Activated CD8-positive, alpha-beta memory T cell treated with anti-CD3 and anti-CD28 coated beads for 4 hours (primary cell): Measurements from ENCODE around the gene RASA4B.
"Not testable (repeated sequence)": the region's sequence is repeated elsewhere in the genome, so short reads cannot be mapped to it uniquely, and the experiment has no call there.

Source experiments
- DNase-seq, 2 donors: peaks; one replicate each; pipeline ENCODE4 v3.0.0-alpha.2; 2020; ENCODE audit warnings: low read depth in 2 of 2

Gene RASA4B

DNA sequence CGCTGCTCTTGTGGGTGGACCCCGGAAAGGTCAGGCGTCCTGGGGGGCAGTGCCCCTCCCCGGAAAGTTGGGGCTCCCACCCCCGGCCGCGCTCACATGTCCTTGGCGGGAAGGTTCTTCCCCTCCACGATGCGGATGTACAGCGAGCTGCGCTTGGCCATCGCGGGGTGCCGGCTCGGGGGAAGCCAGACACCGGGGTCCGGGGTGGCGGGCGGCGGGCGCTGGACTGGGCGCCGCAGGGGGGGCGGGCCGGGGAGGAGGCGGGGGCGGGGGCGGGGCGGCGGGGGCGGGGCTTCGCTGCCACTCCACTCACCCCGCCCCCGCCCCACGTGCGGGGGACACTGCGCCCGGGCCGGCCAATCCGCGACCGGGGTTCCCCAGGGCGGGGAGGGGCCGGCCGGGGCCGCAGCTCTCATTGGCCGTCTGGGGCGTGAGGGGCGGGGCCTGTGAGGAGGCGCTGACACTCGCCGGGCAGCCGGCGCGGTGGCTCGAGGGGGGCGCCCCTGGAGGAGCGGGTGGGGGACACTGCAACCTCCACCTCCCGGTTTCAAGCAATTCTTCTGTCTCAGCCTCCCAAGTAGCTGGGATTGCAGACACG, at the start of gene RASA4B:
TSS of gene RASA4B (minus strand) at position 228 of the 598 bp plus-strand sequence. CDS start at position 161, 67 bp downstream.
- DNase-seq, result not testable (repeated sequence)

DNA sequence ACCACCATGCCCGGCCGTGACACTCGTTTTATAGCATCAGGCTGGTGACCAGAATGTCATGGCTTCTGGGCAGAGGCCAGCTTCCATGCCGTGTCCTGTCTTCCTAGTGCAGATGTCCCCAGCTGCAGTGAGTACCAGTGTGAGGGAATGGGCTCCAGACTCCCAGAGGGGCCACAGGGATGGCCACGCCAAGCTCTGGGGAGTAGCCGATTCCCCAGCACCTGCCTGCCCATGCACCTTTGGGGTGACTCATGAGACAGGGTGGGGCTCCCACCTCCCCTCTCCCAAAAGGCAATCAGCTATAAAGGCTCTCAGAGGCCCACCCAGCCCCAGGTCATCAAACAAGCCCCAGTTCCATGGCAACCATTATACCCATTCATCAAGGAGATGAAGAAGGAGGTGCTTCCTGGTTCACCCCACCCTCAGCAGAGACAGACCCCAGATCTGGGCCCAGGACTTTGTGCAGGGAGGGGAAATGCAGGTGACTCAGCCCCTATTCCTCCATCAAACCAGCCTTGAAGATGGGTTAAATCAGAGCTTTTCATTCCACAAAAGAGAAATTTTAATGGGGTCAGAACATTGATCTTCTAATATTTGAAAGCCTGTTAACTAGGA, 33.3 kb upstream of the RASA4B start, which contains the start of gene SPDYE2:
TSS of gene SPDYE2 (plus strand) at position 419 of the 615 bp plus-strand sequence. CDS start 2,030 bp downstream, outside the sequence.
- DNase-seq, result not testable (repeated sequence)

DNA sequence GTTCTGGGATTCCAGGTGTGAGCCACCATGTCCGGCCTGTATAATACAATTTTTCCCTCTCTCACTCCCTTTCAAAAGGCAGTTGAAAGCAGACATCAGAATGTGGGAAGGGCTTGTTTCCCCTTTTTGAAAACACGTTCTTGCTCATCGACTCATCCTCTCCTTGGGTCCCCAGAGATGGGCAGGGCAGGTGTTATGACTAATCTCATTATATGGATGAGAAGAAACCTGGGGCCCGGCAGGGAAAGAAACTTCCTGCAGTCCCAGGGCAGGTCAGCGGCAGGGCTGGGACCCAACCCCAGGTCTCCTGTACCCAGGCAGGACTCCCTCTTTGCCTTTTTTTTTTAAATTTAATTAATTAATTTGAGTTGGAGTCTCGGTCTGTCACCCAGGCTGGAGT, 28.8 kb upstream of the RASA4B start:
- not testable (repeated sequence) for DNase-seq

DNA sequence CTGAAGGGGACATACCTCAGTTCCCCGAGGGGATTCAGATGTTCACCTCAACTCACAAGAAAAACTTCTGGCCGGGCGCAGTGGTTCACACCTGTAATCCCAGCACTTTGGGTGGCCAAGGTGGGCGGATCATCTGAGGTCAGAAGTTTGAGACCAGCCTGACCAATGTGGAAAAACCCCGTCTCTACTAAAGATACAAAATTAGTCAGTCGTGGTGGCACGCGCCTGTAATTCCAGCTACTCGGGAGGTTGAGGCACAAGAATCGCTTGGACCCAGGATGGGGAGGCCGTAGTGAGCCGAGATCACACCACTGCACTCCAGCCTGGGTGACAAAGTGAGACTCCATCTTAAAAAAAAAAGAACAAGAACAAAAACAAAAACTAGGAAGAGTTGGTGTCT, 27.7 kb upstream of the RASA4B start:
- DNase-seq, result not testable (repeated sequence)

DNA sequence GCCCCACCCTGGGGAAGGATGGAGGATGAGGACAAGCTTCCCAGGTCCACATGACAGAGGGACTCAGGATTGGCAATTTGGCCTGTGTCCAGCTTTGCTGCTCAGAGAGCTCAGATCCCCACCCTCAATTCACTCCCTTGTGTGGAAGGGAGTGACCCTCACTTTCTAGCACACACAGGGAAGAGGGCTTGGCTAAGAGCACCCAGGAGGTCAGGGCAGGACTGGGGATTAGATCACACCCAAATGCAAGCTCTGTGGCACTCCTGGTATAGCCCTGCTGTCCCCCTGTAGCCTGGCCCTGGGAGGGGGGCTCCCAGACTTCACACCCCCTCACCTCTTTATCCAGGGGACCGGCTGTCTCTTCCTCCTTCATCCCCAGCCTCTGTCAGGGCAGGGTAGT, 26.8 kb upstream of the RASA4B start:
- not testable (repeated sequence) for DNase-seq

DNA sequence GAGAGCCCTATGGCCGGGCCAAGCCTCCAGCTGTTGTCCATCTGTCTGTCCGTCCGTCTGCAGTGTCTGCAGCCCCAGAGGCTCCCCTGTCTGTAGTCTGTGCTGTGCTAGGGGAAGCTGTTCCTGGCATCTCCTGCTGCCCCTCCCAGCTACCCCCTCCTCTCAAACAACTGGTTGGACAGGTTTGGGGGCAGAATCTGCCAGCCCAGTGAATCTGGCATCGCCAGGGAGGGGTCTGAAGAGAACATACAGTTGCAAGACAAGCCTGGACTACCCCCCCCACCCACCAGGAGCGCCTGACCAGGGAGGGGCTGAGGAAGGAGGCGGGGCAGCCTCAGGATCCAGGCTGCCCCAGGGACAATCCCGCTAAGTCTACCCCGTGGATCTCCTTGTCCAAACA, 26.0 kb upstream of the RASA4B start, which contains the start of gene UPK3BL2:
TSS of gene UPK3BL2 (minus strand) at position 101 of the 400 bp plus-strand sequence. CDS start at position 41, 60 bp downstream.
- DNase-seq, result not testable (repeated sequence)

DNA sequence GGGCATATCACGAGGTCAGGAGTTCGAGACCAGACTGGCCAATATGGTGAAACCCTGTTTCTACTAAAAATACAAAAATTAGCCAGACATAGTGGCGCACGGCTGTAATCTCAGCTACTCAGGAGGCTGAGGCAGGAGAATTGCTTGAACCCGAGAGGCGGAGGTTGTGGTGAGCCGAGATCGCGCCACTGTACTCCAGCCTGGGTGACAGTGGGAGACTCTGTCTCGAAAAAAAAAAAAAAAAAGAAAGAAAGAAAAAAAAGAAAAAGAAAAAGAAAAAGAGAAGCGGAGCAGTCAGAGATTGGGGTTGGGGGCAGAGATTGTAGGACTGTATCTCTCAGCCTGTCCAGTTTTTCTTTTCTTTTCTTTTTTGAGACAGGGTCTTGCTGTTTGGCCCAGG, 25.2 kb upstream of the RASA4B start:
- DNase-seq, result not testable (repeated sequence)

DNA sequence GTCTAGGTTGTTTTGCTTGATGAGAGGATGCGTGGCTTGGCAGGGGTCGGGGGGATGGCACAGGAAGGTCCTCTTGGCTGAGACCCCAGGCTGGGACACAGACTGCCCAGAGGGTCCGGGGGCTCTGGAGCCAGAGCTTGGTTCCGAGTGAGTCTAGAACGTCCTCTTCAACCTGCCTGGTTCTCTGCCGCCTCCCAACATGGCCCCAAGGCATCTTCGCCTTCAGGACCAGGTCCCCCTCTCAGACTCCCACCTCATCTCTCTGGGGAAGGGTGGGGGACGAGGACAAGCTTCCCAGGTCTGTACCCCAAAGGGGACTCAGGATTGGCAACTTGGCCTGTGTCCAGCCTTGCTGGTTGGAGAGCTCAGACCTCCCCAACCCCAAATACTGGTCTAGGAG, 24.5 kb upstream of the RASA4B start:
- DNase-seq, result not testable (repeated sequence)

DNA sequence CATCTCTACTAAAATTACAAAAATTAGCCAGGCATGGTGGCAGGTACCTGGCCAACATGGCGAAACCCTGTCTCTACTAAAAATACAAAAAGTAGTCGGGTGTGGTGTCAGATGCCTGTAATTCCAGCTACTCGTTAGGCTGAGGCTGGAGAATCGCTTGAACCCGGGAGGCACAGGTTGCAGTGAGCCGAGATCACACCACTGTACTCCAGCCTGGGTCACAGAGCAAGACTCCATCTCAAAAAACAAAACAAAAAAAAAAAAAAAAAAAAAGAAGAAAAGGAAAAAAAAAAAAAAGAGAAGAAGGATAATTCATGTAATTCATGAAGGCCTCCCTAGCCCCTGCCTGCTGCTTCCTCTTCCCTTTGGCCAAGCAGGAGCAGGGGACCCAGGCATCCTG, 23.0 kb upstream of the RASA4B start:
- not testable (repeated sequence) for DNase-seq

DNA sequence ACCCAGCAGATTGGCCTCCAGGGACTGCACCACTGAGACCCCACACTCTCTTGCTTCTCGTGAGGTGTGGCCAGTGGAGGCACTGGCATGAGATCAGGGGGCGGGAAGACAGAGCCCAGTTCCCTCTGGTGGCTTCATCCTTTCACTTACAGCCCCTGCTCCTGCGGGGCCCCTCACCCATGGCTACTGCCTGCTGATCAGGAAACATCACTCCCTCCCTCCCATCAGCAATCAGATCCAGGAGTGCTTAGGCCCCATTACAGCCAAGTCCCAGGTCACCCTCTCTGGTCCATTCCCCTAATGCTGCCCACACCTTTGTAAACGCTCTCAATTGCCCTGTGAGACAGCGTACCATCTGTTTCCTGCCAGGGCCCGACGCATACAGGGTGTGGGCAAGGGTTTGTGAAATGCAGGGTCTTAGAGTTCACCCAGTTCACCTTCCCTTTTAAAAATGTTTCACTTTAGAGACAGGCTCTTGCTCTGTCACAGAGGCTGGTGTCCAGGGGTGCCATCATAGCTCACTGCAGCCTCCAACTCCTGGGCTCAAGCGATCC, 17.6 kb upstream of the RASA4B start:
- DNase-seq, result not testable (repeated sequence)

DNA sequence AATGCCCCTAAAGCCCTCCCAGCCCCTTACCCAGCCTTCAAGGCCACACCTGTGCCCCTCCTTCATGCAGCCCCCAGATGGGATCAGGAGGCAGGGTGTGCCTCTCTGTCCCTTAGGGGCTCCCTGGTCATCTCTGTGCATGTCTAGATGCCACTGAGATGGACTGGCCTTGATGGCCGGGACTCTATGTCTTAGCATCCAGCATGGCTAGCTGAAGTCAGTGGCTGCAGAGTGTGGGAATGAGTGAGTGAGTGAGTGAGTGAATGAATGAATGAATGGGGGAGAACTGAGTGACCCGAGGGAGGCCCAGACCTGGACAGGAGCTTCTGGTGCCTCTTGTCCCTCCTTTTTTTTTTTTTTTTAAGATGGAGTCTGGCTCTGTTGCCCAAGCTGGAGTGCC, 14.6 kb upstream of the RASA4B start:
- DNase-seq, result not testable (repeated sequence)

DNA sequence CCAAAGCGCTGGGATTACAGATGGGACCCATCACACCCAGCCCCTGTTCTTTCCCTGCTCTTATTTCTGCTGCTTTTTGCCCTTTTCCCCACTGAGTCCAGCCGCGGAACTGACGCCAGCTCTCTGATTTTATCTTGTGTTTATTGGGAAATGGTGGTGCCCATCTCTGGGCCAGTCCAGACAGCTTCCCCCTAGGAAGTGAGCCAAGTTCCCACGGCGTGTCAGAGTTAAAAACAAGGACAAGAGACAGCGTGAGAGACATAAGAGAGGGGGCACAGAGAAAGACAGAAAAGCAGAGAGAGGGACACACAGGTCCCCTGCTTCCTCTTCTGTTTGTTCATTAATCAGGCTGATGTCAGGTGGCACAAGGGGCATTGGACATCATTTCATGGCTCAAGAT, 14.0 kb upstream of the RASA4B start:
- DNase-seq, result not testable (repeated sequence)

DNA sequence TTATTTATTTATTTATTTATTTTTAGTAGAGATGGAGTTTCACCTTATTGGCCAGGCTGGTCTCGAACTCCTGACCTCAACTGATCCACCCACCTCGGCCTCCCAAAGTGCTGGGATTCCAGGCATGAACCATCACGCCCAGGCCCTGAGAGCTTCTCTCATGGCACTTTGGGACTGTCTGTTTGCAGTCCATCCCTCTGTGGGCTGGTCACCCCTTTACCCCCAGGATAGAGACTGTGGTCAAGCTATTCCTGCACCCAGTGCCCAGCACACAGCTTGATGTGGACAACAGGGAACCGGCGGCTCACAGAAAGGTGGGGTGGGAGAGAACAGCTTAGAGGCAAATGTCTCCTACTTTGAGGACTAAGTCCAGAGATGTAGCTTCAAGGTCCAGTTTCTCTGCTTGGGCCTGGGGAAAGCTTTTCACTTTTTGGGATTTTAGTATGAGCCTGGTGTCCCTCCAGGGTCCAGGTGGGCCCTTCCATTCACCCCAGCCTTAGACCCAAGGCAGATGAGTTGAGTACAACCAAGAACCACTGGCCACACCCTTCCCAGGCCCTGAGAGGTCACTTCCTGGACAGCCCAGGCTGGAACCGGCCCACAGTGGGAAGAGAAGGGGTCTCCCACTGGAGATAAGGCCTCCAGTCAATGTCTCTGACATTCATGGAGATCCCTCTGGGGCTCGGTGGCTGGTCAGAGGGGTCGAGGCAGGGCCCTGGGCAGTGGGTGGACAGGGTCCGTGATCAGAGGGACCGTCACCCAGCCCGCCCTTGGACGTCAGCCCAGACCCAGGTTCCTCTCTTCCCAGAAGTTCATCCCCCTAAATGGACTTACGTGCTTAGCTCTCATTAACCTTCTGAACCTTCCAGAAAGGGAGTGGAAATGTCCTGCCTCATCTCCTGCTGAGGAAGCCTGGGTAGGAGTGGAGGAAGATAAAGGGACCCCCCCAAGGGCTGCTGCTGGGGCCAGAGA, 10.5 kb upstream of the RASA4B start:
- not testable (repeated sequence) for DNase-seq

DNA sequence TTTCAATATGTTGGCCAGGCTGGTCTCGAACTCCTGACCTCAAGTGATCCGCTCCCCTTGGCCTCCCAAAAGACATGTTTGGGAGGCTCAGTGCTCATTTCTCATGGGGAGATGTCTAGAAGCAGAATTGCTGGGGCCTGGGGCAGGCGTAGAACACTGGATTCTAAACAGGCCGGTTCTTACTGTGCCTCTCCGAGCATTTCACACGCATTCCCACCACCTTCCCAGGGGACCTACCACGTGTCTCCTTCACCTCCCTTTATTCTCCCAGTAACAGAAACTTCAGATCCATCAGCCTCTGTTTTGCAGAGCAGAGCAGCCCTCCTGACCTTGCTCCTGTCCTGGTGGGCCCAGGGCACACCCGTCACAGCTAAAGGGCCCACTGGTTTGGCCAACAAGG, 9.6 kb upstream of the RASA4B start:
- not testable (repeated sequence) for DNase-seq

DNA sequence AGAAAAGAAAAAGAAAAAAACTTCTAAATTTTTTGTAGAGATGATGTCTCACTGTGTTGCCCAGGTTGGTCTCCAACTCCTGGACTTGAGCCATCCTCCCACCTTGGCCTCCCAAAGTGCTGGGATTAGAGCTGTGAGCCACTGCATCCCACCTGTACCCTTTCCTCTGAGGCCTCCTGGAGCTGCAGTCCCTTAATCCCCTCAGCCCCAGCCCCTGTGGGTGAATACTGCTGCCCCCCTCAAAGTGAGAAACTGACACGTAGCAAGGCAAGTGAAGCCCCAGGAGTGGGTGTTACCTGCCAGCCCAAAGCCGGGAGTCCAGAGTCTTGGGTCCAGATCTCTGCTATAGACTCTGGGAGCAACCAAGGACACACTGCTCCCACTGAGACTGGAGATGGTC, 7.2 kb upstream of the RASA4B start:
- not testable (repeated sequence) for DNase-seq

DNA sequence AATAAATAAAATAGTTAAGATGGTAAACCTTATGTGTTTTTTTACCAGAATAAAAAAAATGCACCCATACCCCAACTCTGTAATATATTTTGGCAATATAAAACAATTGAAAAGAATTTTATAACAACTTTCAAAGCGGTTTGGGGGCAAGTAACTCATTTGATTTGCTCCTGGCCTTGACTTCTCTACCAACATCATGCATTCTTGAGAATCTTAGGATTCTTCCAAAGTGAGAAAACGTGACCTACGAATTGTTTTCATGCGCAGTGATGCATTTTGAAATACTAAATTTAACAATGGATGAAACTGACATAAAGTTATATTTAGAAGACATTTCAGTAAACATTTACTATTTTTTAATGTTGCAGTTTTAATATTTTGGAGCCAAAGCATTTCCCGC, 3.2 kb upstream of the RASA4B start:
- not testable (repeated sequence) for DNase-seq

DNA sequence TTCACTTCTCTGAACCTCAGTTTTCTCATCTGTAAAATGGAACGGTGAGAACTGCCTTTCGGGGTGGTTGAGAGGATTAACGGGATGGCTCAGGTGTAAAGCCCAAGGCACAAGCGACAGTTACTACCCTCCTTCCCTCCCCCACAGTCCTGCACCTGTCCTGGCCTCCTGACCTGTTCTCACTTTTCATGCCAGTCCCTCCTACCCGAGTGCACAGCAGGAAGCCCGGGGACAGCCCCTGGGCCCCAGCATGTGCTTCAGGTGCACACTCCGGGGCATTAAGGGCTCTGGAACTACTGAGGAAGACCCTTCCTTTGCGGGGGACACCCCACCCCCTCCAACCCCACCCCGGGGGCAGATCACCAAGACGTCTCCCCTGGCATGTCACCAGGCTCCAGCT, 626 bp downstream of the RASA4B start:
- DNase-seq, result not testable (repeated sequence)

DNA sequence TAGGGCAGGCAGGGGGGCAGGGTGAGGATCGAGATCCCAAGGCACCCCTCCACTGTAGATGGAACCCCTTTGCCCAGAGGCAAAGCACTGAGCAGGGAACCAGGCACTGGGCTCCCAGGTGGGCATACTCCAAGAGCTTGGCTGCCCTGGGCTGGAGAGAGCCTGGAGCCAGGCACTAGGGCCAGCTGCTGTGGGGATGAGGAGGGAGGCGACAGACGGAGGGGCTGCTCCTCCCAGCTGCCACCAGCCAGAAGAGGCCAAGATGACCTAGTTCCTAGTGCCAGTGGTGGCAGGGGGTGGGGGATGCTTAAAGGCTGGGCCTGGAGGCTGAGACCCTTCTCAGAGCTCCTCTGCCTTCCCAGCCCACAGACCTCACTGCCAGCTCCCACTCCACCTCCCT, 1.7 kb downstream of the RASA4B start:
- not testable (repeated sequence) for DNase-seq

DNA sequence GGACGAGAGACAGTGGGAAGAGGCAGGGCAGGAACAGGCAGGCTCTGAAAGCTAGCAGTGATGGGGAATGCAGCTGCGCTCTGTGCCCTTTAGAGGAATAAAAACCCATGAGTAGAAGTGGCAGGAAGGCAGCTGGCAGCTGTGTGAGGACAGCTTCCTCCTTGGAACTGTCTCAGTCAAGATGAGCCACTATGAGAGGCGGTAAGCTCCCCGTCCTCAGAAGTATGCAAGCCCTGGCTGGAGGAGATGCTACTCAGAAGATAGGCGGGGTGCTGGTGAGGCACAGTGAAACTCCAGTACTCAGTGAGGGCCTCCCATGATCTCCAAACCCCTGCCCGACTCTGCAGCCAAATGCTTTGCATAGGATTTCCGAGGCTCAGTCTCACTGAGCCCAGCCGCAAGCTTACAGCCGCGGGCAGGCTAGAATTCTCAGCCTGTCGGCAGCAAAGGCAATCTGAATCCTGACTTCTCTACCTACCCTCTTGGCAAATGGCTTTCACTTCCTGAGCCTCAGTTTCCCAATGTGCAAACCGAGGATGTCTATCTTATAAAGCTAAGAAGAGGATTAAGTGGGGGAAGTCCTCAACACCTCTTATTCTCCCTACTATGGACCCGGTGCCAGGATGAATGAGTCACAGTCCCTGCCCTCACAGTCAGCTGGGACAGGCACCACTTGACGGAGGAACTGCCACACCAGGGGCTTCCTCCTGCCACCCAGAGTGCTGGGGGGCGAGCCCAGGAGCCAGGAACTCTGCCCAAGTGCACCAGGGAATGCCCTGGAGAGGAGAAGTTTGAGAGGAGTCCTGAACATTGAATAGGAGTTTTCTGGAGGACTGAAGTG, 2.5 kb downstream of the RASA4B start:
- not testable (repeated sequence) for DNase-seq

DNA sequence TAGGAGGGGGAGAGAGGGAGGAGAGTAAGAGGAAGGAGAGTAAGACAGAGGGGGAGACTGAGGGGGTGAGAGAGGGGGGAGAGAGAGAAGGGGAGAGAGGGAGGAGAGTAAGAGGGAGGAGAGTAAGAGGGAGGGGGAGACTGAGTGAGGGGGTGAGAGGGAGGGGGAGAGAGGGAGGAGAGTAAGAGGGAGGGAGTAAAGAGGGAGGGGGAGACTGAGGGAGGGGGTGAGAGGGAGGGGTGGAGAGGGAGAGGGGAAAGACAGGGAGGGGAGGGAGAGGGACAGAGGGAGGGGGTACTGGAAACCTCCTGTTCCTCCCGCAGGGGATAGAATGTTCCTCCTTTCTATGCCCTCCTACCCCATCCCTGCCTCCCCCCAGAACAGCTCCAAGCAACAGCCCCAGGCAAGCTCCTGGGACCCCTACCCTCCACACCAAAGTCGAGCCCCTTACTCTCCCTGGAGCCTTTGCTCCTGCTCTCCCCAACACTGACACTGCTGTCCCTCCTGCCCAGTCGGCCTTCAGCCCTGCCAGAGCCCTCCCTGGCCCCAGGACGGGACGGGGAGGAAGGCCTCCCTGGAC, 4.8 kb downstream of the RASA4B start:
- DNase-seq, result not testable (repeated sequence)
